ENCODE measurements around the gene PPIL4. TPM values are rescaled to one million over a fixed set of nuclear protein-coding genes. Genes with fewer than 3 reads are reported as not detected.

Gene PPIL4
- total and polyA plus RNA-seq, 12 donors = 9.4 to 22.0 (median 17.6) TPM

- Histone ChIP-seq H3K4me3 (no peak overlapping the region), H3K36me3 (peaks cover 0 to 29% (median 0%) of the 10 kb centered on the region in 9 donors), H3K9me3 (no peaks in the 10 kb centered on the region), H3K4me1 (peaks cover 8 to 34% (median 27%) of the 10 kb centered on the region in 9 donors), H3K27ac (no peak overlapping the region), H3K27me3 (peaks cover 0 to 31% (median 19%) of the 10 kb centered on the region in 7 donors)
- 70 to 81% methylated on average over 5 of the region's 5 CpGs for WGBS, 2 donors
- intact Hi-C loops (cut with DNase I) = loop anchor here in 1 of 10 donors (5.0 kb wide), 1 partner anchor 38 kb away; no protein-coding TSS in a partner anchor
- TF ChIP-seq, protein P1, sequence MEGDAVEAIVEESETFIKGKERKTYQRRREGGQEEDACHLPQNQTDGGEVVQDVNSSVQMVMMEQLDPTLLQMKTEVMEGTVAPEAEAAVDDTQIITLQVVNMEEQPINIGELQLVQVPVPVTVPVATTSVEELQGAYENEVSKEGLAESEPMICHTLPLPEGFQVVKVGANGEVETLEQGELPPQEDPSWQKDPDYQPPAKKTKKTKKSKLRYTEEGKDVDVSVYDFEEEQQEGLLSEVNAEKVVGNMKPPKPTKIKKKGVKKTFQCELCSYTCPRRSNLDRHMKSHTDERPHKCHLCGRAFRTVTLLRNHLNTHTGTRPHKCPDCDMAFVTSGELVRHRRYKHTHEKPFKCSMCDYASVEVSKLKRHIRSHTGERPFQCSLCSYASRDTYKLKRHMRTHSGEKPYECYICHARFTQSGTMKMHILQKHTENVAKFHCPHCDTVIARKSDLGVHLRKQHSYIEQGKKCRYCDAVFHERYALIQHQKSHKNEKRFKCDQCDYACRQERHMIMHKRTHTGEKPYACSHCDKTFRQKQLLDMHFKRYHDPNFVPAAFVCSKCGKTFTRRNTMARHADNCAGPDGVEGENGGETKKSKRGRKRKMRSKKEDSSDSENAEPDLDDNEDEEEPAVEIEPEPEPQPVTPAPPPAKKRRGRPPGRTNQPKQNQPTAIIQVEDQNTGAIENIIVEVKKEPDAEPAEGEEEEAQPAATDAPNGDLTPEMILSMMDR (IDR thresholded peaks at IDR 0.05) = no peak
- no peak for DNase-seq
- no peak for ATAC-seq
Measured at GRCh38 chr6:149459761-149460160, 86.1 kb downstream of the PPIL4 start.

DNA sequence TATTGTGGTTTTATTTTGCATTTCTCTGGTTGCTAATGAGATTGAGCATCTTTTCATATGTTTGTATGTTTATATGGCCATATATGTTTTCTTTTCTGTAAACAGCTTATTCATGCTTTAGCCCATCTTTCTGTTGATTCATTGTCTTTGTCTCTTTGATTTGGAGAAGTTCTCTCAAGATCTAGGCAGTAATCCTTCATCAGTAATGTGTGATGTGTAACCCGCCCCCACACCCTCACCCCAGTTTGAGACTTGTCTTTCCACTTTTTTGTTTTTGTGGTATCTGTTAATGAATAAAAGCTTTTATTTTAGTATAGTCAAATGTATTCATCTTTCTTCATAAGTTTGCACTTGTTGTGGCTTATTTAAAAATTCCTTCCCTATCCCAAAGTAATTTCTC is 87.0 kb downstream of the PPIL4 start:
- TF ChIP-seq, protein P1 (IDR thresholded peaks at IDR 0.05) = no peak
- H3K9me3 ChIP-seq = no peaks in the 10 kb centered on the region
- 96 to 97% methylated on average over 1 of the region's 1 CpG for WGBS, 2 donors
- DNase-seq (no peak), ATAC-seq (no peak)
- H3K27me3 ChIP-seq = peaks cover 0 to 27% (median 19%) of the 10 kb centered on the region in 7 donors
- intact Hi-C loops (cut with DNase I) = no loop called here
- H3K4me3 ChIP-seq = no peak overlapping the region
- H3K27ac ChIP-seq = no peak overlapping the region
- H3K4me1 ChIP-seq = peaks cover 14 to 41% (median 31%) of the 10 kb centered on the region in 9 donors
- H3K36me3 ChIP-seq = peaks cover 0 to 29% (median 0%) of the 10 kb centered on the region in 9 donors

DNA sequence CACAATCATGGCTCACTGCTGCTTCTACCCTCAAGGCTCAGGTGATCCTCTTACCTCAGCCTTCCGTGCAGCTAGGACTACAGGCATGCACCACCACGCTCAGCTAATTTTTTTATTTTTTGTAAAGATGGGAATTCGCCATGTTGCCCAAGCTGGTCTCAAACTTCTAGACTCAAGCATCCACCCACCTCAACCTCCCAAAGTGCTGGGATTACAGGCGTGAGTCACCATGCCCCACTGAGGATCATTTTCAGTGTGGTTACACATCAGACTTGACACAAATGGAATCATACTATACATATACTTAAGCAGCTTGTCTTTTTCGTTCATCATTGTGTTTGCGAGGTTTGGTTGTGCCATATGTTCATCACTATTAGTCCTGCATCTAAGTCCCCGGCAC is 87.6 kb downstream of the PPIL4 start:
- H3K4me3 ChIP-seq = no peak overlapping the region
- TF ChIP-seq, protein P1 (IDR thresholded peaks at IDR 0.05) = no peak
- H3K36me3 ChIP-seq = peaks cover 0 to 29% (median 0%) of the 10 kb centered on the region in 9 donors
- peaks cover 0 to 27% (median 19%) of the 10 kb centered on the region in 7 donors for H3K27me3 ChIP-seq
- H3K9me3 ChIP-seq = no peaks in the 10 kb centered on the region
- peaks cover 21 to 47% (median 38%) of the 10 kb centered on the region in 9 donors for H3K4me1 ChIP-seq
- ATAC-seq (no peak), DNase-seq (no peak)
- 93 to 94% methylated on average over 7 of the region's 7 CpGs for WGBS, 2 donors
- H3K27ac ChIP-seq = no peak overlapping the region
- intact Hi-C loops (cut with DNase I) = no loop called here

GRCh38 chr6:149457316-149457884 is 88.4 kb downstream of the PPIL4 start:
- TF ChIP-seq, protein P1 (IDR thresholded peaks at IDR 0.05) = no peak
- Histone ChIP-seq H3K27ac (peak overlapping the region in 1 of 10 donors; percentile 23), H3K4me3 (no peak overlapping the region), H3K36me3 (peaks cover 0 to 29% (median 0%) of the 10 kb centered on the region in 9 donors), H3K27me3 (peaks cover 0 to 27% (median 18%) of the 10 kb centered on the region in 7 donors), H3K9me3 (no peaks in the 10 kb centered on the region), H3K4me1 (peaks cover 21 to 54% (median 43%) of the 10 kb centered on the region in 9 donors)
- intact Hi-C loops (cut with DNase I) = no loop called here
- 23 to 29% methylated on average over 7 of the region's 7 CpGs for WGBS, 2 donors
- DNase-seq = no peak
- peak in 4 of 8 donors; percentile 2 to 12 (median 5) for ATAC-seq

Measured in heart right ventricle (tissue), 16 donors.